CD1c-positive myeloid dendritic cell (primary cell): ENCODE data around the gene NAV2.
"Not testable (repeated sequence)": the region's sequence is repeated elsewhere in the genome, so short reads cannot be mapped to it uniquely, and the experiment has no call there.

ENCODE experiments used
- DNase-seq: peaks from one replicate; pipeline ENCODE4 v3.0.0-alpha.2; 2016; ENCODE audit errors: extremely low spot score

The NAV2 gene

GRCh38 chr11:19890308-19890707, 177.7 kb downstream of the NAV2 start:
- no peak for DNase-seq

- DNase-seq = no peak
These were observed 178.4 kb downstream of the NAV2 start for GRCh38 chr11:19891022-19891421.

GRCh38 chr11:19892387-19892786, 179.8 kb downstream of the NAV2 start:
- no peak for DNase-seq

- DNase-seq = no peak
These were observed 180.2 kb downstream of the NAV2 start for GRCh38 chr11:19892876-19893275.

GRCh38 chr11:19894404-19894803, 181.8 kb downstream of the NAV2 start:
- DNase-seq = no peak

- not testable (repeated sequence) for DNase-seq
These were observed 182.4 kb downstream of the NAV2 start for GRCh38 chr11:19895037-19895436.

- DNase-seq = no peak
These were observed 183.1 kb downstream of the NAV2 start for GRCh38 chr11:19895776-19896175.

GRCh38 chr11:19903620-19904069, 191.0 kb downstream of the NAV2 start:
- DNase-seq = peak; percentile 50

- peak; percentile 5 for DNase-seq
These were observed 192.7 kb downstream of the NAV2 start for GRCh38 chr11:19905280-19905853.

GRCh38 chr11:19906126-19906525, 193.5 kb downstream of the NAV2 start:
- DNase-seq = no peak

GRCh38 chr11:19907008-19907579, 194.5 kb downstream of the NAV2 start:
- no peak for DNase-seq

GRCh38 chr11:19907839-19908238, 195.2 kb downstream of the NAV2 start:
- no peak for DNase-seq

- no peak for DNase-seq
These were observed 198.3 kb downstream of the NAV2 start for GRCh38 chr11:19910931-19911330.

- DNase-seq = no peak
These were observed 199.7 kb downstream of the NAV2 start for GRCh38 chr11:19912115-19912957.

GRCh38 chr11:19912958-19913892, 200.6 kb downstream of the NAV2 start:
- no peak for DNase-seq

GRCh38 chr11:19913893-19914249, 201.2 kb downstream of the NAV2 start:
- no peak for DNase-seq

GRCh38 chr11:19915808-19916207, 203.2 kb downstream of the NAV2 start:
- no peak for DNase-seq

- DNase-seq = no peak
These were observed 204.4 kb downstream of the NAV2 start for GRCh38 chr11:19917069-19917468.

GRCh38 chr11:19918302-19919049, 205.8 kb downstream of the NAV2 start:
- DNase-seq = no peak

GRCh38 chr11:19919050-19919561, 206.5 kb downstream of the NAV2 start:
- DNase-seq = no peak

GRCh38 chr11:19920982-19921381, 208.3 kb downstream of the NAV2 start:
- DNase-seq = no peak
